ENCODE data around the gene PAPPA. TPM values are rescaled to one million over a fixed set of nuclear protein-coding genes. Genes with fewer than 3 reads are reported as not detected.

Gene PAPPA
- total RNA-seq, 1 donor from 2014 or later, result 172 TPM

GRCh38 chr9:116137581-116137980 is 16.0 kb upstream of the PAPPA start:
- H3K4me3 Mint-ChIP-seq (ENCODE audit: unreplicated experiment), result no peak overlapping the region
- Histone ChIP-seq H3K27me3 (ENCODE audit: insufficient read depth, low read length) (no peaks in the 10 kb centered on the region), H3K4me1 (ENCODE audit: insufficient read depth, low read length) (no peaks in the 10 kb centered on the region), H2AFZ (ENCODE audit: low read depth, low read length) (no peak overlapping the region), H3K27ac (ENCODE audit: low read depth, low read length) (no peak overlapping the region), H3K79me2 (ENCODE audit: insufficient read depth, low read length) (no peaks in the 10 kb centered on the region), H3K9ac (ENCODE audit: low read length) (no peak overlapping the region), H3K36me3 (ENCODE audit: insufficient read depth, low read length) (no peaks in the 10 kb centered on the region), H4K20me1 (ENCODE audit: insufficient read depth, low read length) (no peaks in the 10 kb centered on the region), H3K9me3 (ENCODE audit: insufficient read depth, low read depth, low read length) (no peaks in the 10 kb centered on the region), H3K4me2 (ENCODE audit: low read length) (no peak overlapping the region), H3K4me3 (ENCODE audit: insufficient read depth, low read depth, low read length) (no peak overlapping the region)
- DNase-seq (ENCODE audit: low read depth) (no peak), FAIRE-seq (no peak)
- H3K27ac Mint-ChIP-seq (ENCODE audit: unreplicated experiment), result no peak overlapping the region
- H3K4me1 Mint-ChIP-seq (ENCODE audit: low read depth, unreplicated experiment), result peaks cover 4% of the 10 kb centered on the region
- peaks cover 13% of the 10 kb centered on the region for H3K27me3 Mint-ChIP-seq (ENCODE audit: low read depth, unreplicated experiment)
- H3K36me3 Mint-ChIP-seq (ENCODE audit: low read depth, unreplicated experiment), result no peaks in the 10 kb centered on the region
- H3K9me3 Mint-ChIP-seq (ENCODE audit: unreplicated experiment), result peaks cover 9% of the 10 kb centered on the region
- no peak for TF ChIP-seq EZH2 (IDR thresholded peaks at IDR 0.05; ENCODE audit: insufficient read depth, low read length)
- TF ChIP-seq, protein P1, sequence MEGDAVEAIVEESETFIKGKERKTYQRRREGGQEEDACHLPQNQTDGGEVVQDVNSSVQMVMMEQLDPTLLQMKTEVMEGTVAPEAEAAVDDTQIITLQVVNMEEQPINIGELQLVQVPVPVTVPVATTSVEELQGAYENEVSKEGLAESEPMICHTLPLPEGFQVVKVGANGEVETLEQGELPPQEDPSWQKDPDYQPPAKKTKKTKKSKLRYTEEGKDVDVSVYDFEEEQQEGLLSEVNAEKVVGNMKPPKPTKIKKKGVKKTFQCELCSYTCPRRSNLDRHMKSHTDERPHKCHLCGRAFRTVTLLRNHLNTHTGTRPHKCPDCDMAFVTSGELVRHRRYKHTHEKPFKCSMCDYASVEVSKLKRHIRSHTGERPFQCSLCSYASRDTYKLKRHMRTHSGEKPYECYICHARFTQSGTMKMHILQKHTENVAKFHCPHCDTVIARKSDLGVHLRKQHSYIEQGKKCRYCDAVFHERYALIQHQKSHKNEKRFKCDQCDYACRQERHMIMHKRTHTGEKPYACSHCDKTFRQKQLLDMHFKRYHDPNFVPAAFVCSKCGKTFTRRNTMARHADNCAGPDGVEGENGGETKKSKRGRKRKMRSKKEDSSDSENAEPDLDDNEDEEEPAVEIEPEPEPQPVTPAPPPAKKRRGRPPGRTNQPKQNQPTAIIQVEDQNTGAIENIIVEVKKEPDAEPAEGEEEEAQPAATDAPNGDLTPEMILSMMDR (IDR thresholded peaks at IDR 0.05; ENCODE audit: insufficient read depth, low read depth, low read length), result no peak

- no peaks in the 10 kb centered on the region for H3K27me3 ChIP-seq (ENCODE audit: insufficient read depth, low read length)
- no peaks in the 10 kb centered on the region for H3K36me3 Mint-ChIP-seq (ENCODE audit: low read depth, unreplicated experiment)
- H4K20me1 ChIP-seq (ENCODE audit: insufficient read depth, low read length), result no peaks in the 10 kb centered on the region
- H3K9me3 ChIP-seq (ENCODE audit: insufficient read depth, low read depth, low read length), result no peaks in the 10 kb centered on the region
- no peak overlapping the region for H3K27ac ChIP-seq (ENCODE audit: low read depth, low read length)
- no peak overlapping the region for H3K4me3 ChIP-seq (ENCODE audit: insufficient read depth, low read depth, low read length)
- peaks cover 11% of the 10 kb centered on the region for H3K4me1 Mint-ChIP-seq (ENCODE audit: low read depth, unreplicated experiment)
- peaks cover 10% of the 10 kb centered on the region for H3K4me1 ChIP-seq (ENCODE audit: insufficient read depth, low read length)
- peaks cover 13% of the 10 kb centered on the region for H3K27me3 Mint-ChIP-seq (ENCODE audit: low read depth, unreplicated experiment)
- FAIRE-seq (no peak), DNase-seq (ENCODE audit: low read depth) (peak; percentile 63)
- H3K9me3 Mint-ChIP-seq (ENCODE audit: unreplicated experiment), result peaks cover 8% of the 10 kb centered on the region
- H3K79me2 ChIP-seq (ENCODE audit: insufficient read depth, low read length), result no peaks in the 10 kb centered on the region
- H3K4me2 ChIP-seq (ENCODE audit: low read length), result no peak overlapping the region
- H3K27ac Mint-ChIP-seq (ENCODE audit: unreplicated experiment), result no peak overlapping the region
- H2AFZ ChIP-seq (ENCODE audit: low read depth, low read length), result no peak overlapping the region
- no peak overlapping the region for H3K9ac ChIP-seq (ENCODE audit: low read length)
- H3K4me3 Mint-ChIP-seq (ENCODE audit: unreplicated experiment), result no peak overlapping the region
- TF ChIP-seq, protein P1 (IDR thresholded peaks at IDR 0.05; ENCODE audit: insufficient read depth, low read depth, low read length), result no peak
- no peak for TF ChIP-seq EZH2 (IDR thresholded peaks at IDR 0.05; ENCODE audit: insufficient read depth, low read length)
- H3K36me3 ChIP-seq (ENCODE audit: insufficient read depth, low read length), result no peaks in the 10 kb centered on the region
Measured at GRCh38 chr9:116141864-116142561, 11.6 kb upstream of the PAPPA start.
